Pancreas (tissue), 10 donors: ENCODE measurements around the gene TPH1. TPM values are rescaled to one million over a fixed set of nuclear protein-coding genes. Genes with fewer than 3 reads are reported as not detected.

Source experiments
- ATAC-seq, 4 donors: fragments of 200-7000 bp; cut with Tn5 transposase; one replicate each; pipeline versions ENCODE4 v1.8.0 to v1.9.1; 2020; ENCODE audit warnings: mild to moderate bottlenecking in 4 of 4, moderate library complexity in 4 of 4
- DNase-seq, 6 donors: peaks; one replicate each; pipeline ENCODE4 v3.0.0-alpha.2; 2020
- FAIRE-seq: peaks from 2 replicates; lab custom pipeline; 2012; peaks lifted over from hg19 to GRCh38; lab: Jason Lieb, UNC
- H3K27ac ChIP-seq, 4 donors: fragments of 200-600 bp; sonication (generic); 1 replicate in 3 of 4; 2 replicates in 1 of 4; pipeline versions ENCODE4 v1.5.0 to v1.8.0; 2020
- H3K27me3 ChIP-seq, 4 donors: fragments of 200-600 bp; one replicate each; pipeline ENCODE4 v1.8.0; 2021
- H3K36me3 ChIP-seq, 3 donors: fragments of 200-600 bp; sonication (generic) in 1 of 3; one replicate each; pipeline versions ENCODE4 v1.5.0 to v1.8.0; 2020 to 2021
- H3K4me1 ChIP-seq, 3 donors: fragments of 200-600 bp; one replicate each; pipeline ENCODE4 v1.8.0; 2021
- H3K4me3 ChIP-seq, 4 donors: fragments of 200-600 bp; sonication (generic) in 2 of 4; one replicate each; pipeline versions ENCODE4 v1.5.0 to v1.8.0; 2020 to 2021
- H3K9me3 ChIP-seq, 4 donors: fragments of 200-600 bp; one replicate each; pipeline ENCODE4 v1.8.0; 2021
- CTCF ChIP-seq, 4 donors: fragments of 200-600 bp; sonication (generic) in 3 of 4; IDR thresholded peaks; one replicate each; pipeline versions ENCODE4 v1.5.0 to v1.8.0; 2021; ENCODE audit warnings: antibody characterized with exemption in 4 of 4
- WGBS, 2 donors: extraction: QIAGEN DNeasy Blood & Tissue Kit; methylation state at CpG; one replicate each; pipeline ENCODE4 v1.1.7; 2013; 5-methylcytosine and 5-hydroxymethylcytosine counted together
- intact Hi-C, 3 donors: fragments of 100-400 bp; cut with DNase I; formaldehyde crosslinking; loops; one replicate each; pipeline versions ENCODE4 v1.11.1 to v1.14.2; 2022
- polyA plus RNA-seq, 2 donors: library from polyadenylated mRNA; stranded (reverse); fragments of 200-250 nt; gene quantifications; one replicate each; pipeline ENCODE4 v1.2.3, GENCODE V29; 2013
- total RNA-seq, 6 donors: library from RNA; stranded (reverse); fragmentation: NEBNext Ultra II Directional in 4 of 6; extraction: Animal tissue kit (Norgen Biotek cat#: 25700) in 4 of 6; gene quantifications; one replicate each; pipeline versions ENCODE4 v1.2.1 to v1.2.4, GENCODE V29; 2021 to 2023
- donor health status: healthy with polysubstance abuse.
- donor health status: DM: no; HTN: no; CAD: no; lungs with moderate emphysema.
- donor health status: DM: no; HTN: no; CAD: no.
- donor health status: control.
- donor health status: control.
- donor health status: Bipolar disorder and iron deficiency.
- donor health status: DM: yes; HTN: yes; CAD: no.
- donor health status: DM: no; HTN: no; CAD: no.
- donor health status: DM: no; HTN: no; CAD: no.
- donor health status: DM: yes; HTN: yes; CAD: no.

The TPH1 gene
- total and polyA plus RNA-seq, 8 donors, result 0.03 to 0.47 (median 0.17) TPM

- Histone ChIP-seq H3K27ac (no peak overlapping the region), H3K4me1 (peaks cover 0 to 11% (median 0%) of the 10 kb centered on the region in 3 donors), H3K36me3 (no peaks in the 10 kb centered on the region), H3K4me3 (no peak overlapping the region), H3K9me3 (no peaks in the 10 kb centered on the region), H3K27me3 (no peaks in the 10 kb centered on the region)
- no peak for TF ChIP-seq CTCF (IDR thresholded peaks at IDR 0.05)
- ATAC-seq (no peak), DNase-seq (no peak), FAIRE-seq (no peak)
- intact Hi-C loops, result no loop called here
These were observed 31.2 kb downstream of the TPH1 start for GRCh38 chr11:18014876-18015275.

- Histone ChIP-seq H3K4me3 (peak overlapping the region; percentile 54 to 92 (median 74)), H3K36me3 (no peaks in the 10 kb centered on the region), H3K9me3 (no peaks in the 10 kb centered on the region), H3K27me3 (no peaks in the 10 kb centered on the region), H3K27ac (peak overlapping the region; percentile 77 to 88 (median 86)), H3K4me1 (peaks cover 0 to 11% (median 0%) of the 10 kb centered on the region in 3 donors)
- intact Hi-C loops, result no loop called here
- FAIRE-seq (no peak), ATAC-seq (peak in 2 of 4 donors; percentile 2), DNase-seq (peak in 1 of 6 donors; percentile 14)
- no peak for TF ChIP-seq CTCF (IDR thresholded peaks at IDR 0.05)
- WGBS, 2 donors, result 17 to 19% methylated on average over 11 of the region's 11 CpGs
These were observed 32.1 kb downstream of the TPH1 start for GRCh38 chr11:18013790-18014507.

GRCh38 chr11:18012906-18013781, 32.9 kb downstream of the TPH1 start, which contains the start of gene SERGEF:
Gene SERGEF (minus strand): TSS chr11:18013047. CDS start chr11:18013010, 37 bp downstream.
- no peaks in the 10 kb centered on the region for H3K27me3 ChIP-seq
- peak in 1 of 4 donors; percentile 13 for TF ChIP-seq CTCF (IDR thresholded peaks at IDR 0.05)
- intact Hi-C loops, result no loop called here
- FAIRE-seq (no peak), ATAC-seq (peak; percentile 96 to 98 (median 97)), DNase-seq (peak; percentile 96 to 98 (median 96))
- WGBS, 2 donors, result 0% methylated on average over 70 to 93 of the region's 93 CpGs
- H3K27ac ChIP-seq, result peak within 1 kb of the TSS; percentile 77 to 88 (median 86)
- H3K36me3 ChIP-seq, result no peaks in the 10 kb centered on the region
- H3K9me3 ChIP-seq, result no peaks in the 10 kb centered on the region
- H3K4me3 ChIP-seq, result peak within 1 kb of the TSS; percentile 54 to 92 (median 74)
- peaks cover 0 to 11% (median 0%) of the 10 kb centered on the region in 3 donors for H3K4me1 ChIP-seq

GRCh38 chr11:18012122-18012905, 33.8 kb downstream of the TPH1 start:
- WGBS, 2 donors, result 4 to 5% methylated on average over 38 to 46 of the region's 46 CpGs
- FAIRE-seq (no peak), ATAC-seq (peak; percentile 3 to 18 (median 9)), DNase-seq (peak in 3 of 6 donors; percentile 12 to 36 (median 26))
- H3K4me3 ChIP-seq, result peak overlapping the region; percentile 54 to 92 (median 74)
- H3K9me3 ChIP-seq, result no peaks in the 10 kb centered on the region
- no peak for TF ChIP-seq CTCF (IDR thresholded peaks at IDR 0.05)
- no peaks in the 10 kb centered on the region for H3K36me3 ChIP-seq
- intact Hi-C loops, result no loop called here
- H3K27me3 ChIP-seq, result no peaks in the 10 kb centered on the region
- H3K27ac ChIP-seq, result peak overlapping the region; percentile 77 to 88 (median 86)
- peaks cover 0 to 11% (median 0%) of the 10 kb centered on the region in 3 donors for H3K4me1 ChIP-seq
